GM18502 (cell line): ENCODE measurements around the gene ELP2.
"Not testable (repeated sequence)": the region's sequence is repeated elsewhere in the genome, so short reads cannot be mapped to it uniquely, and the experiment has no call there.

ENCODE experiments used
- ATAC-seq: cut with Tn5 transposase; IDR thresholded peaks from one replicate; pipeline ENCODE4 v1.9.1; 2021; ENCODE audit warnings: mild to moderate bottlenecking; ENCODE audit not compliant: unreplicated experiment, poor library complexity

Gene ELP2

DNA sequence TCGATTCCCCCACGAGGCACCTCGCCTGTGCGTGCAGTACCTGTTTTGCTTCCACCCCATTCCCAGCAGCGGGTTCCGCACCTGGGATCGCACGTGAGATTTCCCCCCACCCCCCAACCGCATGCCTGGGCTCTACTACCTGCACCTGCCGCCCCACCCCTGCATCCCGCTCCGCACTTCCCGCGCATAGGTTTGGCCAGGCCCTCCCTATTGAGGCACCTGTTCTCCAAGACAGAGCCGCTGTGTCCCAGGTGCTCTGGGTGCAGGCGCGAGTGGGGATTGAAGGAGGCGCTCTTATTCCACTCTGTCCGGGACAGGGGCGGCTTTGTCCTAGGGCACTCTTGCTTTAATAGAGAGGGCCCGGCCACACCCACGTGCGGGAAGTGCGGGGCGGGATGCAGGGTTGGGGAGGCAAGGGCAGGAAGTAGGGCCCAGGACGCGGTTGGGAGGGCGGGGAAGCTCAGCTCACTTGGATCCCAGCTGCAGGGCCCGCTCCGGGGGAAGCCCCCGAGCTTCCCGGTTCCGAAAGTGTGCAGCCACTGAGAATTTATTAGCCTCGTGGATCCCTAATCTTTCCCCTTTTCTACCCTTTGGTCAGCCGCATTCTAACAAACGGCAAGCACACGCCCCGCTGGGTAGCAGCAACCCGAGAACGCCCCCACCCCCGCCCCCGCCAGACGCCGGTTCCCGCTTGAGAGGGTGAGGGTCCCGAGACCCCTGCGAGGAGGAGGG, 56.9 kb downstream of the ELP2 start:
- ATAC-seq, result no peak

DNA sequence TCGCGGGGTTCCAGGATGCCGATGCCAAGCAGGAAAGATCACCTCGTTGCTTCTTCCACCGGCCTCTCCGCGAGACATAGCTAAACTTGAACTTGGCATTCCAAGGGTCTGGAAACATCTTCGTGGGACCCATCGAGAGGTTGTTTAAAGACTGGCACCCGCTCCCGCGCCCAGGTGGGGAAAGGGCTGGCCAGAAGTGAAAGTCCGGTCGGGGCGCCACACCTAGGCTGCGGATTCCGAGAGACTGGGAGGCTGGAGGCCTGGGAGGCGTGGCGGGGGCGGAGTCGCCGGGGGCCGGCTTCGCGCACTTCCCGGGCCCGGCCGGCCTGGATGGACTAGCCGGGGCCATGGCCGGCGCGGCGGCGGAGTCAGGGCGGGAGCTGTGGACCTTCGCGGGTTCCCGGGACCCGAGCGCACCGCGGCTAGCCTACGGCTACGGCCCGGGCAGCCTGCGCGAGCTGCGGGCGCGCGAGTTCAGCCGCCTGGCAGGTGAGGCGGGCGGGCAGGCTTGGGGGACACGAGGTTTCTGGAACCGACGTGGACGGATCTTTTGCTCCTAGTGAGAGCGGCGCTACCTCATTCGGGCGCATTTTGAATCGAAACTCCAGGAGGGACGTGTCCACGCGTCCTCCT, 57.6 kb downstream of the ELP2 start, which contains the start of gene MOCOS:
Gene MOCOS, plus strand, starts transcription at position 305 of the 633 bp plus-strand sequence. Its CDS starts 43 bp downstream, at position 348.
- peak; percentile 86 for ATAC-seq

DNA sequence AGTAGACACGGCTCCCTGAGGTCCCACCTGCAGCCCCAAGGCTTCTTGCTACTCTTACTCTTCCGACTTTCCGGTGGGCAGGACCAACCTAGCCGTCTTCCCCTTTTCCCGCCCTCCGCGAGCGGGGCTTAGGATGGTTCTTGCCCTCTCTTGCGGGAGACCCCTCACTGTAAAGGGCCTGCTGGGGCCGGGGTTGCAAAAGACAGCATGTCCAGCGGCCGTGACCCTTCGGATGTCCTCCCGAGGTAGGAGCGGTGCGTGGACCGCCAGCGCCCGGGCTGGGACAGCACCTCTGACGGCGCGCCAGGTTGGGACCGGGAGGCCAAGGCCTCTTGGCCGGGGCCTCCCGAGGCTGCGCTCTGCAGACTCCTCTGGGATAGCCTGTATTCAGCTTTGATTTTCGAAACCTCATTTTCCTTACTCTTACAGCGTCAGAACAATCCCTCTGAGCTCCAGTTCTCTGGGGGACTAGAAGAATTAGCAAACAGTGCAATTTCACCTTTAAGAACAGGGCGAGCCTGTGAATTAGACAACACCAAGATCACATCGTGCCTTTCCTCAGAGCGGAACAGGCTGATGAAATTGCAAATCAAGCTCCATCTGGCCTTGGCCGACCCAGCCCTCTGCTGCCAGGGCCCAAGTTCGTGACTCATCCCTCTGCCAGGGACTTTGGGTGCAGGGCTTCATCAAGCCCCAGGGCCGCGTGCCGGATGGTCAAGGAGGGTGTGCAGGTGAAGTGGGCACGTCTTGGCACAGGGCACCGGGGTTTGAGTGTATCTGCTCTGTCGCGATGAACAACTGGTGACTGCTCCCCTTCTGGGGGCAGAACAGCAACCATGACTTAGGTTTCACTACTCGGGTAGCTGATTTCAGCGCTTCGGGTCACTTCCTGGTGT, 58.4 kb downstream of the ELP2 start:
- ATAC-seq, result no peak

DNA sequence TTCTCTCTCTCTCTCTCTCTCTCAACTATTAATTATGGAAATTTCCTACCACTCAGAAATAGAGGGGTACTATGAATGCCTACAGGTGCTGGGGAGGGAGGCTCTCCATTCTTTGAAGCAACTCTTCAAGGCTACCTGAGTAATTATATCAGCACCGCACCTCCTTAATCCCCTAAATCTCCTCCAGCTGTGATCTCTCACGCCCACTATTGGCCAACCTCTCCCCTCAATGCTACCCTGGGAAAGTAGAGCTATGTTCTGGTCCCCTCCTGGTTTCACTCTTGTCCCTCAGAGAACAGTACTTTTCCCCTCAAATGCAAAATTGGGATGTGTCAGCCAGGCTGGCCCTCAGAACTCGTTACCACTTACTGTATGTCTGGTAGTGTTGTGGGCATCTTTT, 59.2 kb downstream of the ELP2 start:
- ATAC-seq, result no peak

DNA sequence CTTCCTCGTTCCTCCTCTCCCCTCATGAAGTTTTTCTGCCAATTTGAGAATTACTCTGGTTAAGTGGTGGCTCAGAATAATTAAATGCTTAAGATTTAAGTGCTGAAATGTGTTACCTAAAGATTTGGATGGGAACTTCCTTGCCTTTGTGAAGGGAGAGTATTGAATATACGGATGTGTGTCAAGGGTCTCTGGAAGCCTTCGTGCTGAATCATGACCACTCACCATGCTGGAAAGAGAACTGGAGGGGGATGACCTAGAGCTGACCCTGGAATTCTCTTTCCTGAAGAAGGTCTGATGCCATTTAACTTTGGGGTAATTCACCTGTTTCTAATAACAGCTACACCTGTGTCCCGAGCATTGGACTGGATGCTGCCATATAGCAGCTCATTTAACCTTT, 59.8 kb downstream of the ELP2 start:
- no peak for ATAC-seq

DNA sequence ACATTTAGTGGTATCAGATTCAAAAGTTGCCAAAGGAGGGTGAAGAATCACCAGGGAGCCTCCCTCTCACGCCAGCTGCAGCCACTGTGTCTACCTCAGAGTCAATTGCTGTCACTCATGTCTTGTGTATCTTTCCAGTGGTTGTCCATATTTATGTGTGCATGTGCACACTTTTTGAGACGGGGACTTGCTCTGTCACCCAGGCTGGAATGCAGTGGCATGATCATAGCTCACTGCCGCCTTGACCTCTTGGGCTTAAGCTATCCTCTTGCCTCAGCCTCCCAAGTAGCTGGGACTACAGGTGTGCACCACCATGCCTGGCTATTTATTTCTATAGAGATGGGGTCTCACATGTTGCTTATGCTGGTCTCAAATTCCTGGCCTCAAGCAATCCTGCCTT, 61.6 kb downstream of the ELP2 start:
- no peak for ATAC-seq

DNA sequence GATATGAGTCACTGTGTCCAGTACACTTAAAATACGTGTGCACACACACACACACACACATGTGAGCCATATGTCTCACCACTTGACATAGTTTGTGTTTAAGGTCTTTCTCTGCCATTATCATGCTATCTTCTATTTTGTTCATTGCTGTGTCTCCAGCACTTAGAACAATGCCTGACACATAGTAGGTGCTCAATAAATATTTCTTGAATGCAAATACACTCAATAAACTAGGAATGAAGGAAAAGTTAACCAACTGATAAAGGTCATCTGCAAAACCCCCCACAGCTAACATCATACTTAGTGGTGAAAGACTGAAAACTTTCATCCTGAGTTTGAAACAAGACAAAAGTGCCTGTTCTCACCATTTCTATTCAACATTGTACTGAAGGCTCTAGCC, 62.0 kb downstream of the ELP2 start:
- no peak for ATAC-seq

DNA sequence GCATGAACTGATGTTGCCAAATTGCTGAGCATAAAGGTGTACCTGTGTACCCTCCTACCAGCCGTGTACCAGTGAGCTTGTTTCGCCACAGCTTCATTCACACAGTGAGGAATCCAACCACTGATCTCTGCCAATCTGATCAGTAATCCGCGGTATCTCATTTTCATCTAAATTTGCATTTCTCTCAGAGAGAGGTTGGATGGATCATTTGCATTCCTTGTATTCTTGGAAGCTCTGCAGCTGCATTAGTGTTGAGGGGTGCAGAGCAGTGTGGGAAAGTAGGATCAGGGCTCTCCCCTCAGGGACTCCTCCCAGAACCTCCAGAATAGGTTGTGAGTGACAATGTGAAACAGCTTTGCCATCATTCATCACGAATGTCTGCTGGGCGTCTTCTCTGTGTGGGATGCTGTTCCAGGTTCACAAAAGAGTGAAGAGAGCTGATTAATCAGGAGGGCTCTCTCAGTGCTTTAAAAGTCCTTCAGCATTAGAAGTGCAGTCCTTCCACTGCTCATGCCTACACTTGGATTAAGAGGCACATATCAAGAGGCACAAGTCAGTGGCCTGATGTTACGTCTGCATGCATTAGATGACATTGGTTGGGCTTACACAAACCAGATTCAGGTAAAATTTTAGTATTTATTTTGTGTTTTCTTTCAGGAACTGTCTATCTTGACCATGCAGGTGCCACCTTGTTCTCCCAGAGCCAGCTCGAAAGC, 65.1 kb downstream of the ELP2 start:
- no peak for ATAC-seq

DNA sequence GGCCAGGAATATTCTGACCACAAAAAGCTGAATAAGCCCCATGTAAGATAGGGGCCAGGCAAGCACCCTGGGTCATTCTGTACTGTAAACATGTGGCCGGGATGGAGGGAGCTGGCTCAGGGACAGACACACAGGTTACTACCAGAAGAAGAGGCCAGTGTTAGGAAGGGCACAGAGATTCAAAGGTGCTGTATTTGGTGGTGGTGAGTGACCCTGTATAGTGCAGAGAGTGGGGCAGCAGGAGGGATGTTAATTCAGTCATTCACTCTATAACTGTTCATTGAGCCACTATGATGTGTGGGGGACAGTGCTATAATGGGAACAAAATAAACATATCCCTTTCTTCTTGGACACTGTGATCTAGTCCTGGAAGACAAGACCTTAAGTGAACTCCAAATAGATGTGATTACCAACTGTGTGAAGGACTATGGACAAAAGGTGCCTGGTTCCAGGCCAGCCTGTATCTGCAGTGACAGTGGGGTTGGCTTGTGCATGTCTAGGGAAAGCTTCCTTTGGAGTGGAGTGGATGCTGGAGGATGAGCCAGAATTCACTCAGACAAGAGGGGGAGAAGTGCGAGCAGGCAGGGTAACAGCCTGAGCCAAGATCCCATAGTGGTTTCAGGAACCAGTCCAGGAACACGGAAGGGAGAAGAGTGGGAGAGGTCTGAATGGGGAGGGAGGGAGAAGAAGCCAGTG, 65.9 kb downstream of the ELP2 start:
- no peak for ATAC-seq

DNA sequence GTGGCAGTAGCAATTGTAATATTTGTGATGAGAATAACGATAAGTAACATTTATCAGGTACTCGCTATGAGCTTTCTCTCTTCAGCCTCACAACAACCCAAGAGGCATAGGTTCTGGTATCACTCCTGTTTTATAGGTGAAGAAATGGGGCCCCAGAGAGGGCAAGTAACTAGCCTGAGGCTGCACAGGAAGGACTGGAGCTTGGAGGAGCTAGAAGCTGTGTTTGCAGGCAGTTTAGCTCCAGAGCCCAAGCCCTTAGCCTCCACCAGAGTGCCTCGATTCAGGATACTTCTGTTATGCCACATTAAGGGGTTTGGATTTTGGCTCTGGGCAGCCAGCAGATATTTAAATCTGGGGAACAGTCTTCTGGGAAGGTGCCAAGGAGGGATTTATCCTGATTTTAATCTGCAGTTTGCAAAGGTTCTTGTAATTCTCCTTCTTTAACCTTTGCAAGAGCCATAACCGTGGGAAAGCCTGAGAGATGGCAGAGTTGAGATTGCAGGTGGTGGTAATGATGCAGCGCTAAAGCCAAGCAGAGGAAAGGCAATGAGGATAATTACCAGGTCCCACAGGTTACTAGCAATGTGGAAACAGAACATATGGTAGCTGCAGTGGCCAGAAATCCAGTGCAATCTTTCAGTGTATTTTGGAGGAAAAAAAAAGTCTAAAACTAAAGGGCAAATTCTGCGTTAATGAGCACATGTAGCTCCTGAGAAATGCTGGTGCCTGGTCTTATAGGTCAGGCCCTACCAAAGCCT, 66.7 kb downstream of the ELP2 start:
- ATAC-seq, result no peak

DNA sequence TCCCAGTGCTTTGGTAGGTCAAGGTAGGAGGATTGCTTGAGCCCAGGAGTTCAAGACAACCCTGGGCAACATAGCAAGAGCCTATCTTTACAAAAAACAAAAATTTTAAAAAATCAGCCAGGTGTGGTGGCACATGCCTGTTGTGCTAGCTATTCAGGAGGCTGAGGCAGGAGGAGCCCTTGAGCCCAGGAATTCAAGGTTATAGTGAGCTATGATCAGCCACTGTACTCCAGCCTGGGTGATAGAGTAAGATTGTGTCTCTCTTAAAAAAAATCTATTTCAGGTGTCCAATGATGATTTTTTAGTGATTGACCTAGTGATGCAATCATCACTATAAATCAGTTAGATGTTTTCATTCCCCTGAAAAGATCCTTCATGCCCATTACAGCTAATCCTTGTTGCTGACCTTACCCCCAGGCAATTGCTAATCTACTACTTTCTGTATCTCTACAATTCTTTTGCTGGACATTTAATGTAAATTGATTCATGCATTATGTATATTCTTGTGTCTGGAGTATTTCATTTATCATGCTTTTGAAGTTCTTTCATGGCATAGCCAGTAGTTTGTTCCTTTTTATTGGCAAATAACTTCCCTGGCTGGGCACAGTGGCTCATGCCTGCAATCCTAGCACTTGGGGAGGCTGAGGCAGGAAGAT, 67.9 kb downstream of the ELP2 start:
- no peak for ATAC-seq

DNA sequence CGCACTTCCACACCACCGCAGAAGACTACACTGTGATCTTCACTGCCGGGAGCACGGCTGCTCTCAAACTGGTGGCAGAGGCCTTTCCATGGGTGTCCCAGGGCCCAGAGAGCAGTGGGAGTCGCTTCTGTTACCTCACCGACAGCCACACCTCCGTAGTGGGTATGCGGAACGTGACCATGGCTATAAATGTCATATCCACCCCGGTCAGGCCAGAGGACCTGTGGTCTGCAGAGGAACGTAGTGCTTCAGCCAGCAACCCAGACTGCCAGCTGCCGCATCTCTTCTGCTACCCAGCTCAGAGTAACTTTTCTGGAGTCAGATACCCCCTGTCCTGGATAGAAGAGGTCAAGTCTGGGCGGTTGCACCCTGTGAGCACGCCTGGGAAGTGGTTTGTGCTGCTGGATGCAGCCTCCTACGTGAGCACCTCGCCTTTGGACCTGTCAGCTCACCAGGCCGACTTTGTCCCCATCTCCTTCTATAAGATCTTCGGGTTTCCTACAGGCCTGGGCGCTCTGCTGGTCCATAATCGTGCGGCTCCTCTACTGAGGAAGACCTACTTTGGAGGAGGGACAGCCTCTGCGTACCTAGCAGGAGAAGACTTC, 70.1 kb downstream of the ELP2 start:
- no peak for ATAC-seq

DNA sequence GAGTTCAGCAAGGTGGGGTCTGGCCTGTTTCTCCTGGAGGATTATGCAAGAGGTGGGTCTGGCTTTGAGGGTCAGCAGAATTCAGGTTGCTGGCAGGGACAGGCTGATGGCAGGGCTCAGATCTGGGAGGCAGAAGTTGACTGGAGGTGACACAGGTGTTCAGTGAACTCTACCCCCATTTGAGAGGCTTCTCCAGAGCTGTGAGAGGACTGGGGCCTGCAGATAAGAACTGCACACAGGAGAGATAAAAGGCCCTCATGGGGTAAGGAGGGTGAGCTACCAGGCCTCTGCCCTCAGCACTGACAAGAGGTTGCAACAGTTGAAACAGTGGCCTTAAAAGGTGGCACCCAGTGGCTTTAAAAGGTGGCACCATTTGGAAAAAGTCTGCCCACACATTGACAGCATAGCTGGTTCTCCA, 70.7 kb downstream of the ELP2 start:
- no peak for ATAC-seq

DNA sequence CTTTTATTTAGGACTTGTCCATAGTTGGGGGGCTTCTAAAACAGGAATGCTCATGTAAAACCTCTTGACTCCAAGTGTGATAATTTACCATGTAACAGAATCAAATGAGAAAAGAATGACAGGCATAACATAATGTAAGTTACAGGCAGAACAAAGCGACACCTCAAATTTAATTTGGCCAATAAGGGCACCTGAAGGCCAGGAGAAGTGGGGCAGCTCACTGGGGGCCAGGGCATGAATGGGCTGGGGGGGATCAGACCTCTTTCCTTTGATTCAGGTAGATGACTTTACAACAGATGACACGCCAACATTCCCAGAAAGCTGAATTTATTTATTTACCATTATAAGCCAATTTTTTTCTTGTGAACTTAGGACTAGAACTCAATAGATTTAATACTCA, 72.1 kb downstream of the ELP2 start:
- ATAC-seq, result no peak

DNA sequence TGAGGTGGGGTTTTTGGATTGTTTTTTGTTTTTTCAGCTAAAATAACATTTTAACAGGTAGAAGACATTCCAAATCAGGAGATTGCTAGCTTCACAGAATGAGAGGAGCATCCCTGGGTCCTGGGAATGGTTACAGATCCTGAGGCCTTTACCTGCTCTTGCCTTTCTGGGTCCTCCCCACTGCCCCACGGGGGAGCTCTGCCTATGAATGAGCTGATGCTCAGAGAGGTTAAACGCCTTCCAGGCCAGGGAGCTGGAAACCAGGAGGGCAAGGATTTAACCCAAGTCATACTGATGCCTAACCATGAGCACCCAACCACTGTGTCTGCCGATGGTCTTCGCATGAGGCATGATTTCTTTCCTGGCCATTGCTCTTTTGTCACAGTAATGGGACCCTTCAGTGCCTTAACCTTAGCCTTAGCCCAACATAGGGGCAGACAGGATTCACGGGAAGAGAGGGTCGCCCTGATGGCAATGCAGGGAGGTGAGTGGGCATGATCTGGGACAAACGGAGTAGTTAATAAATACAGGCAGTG, 73.7 kb downstream of the ELP2 start:
- no peak for ATAC-seq

DNA sequence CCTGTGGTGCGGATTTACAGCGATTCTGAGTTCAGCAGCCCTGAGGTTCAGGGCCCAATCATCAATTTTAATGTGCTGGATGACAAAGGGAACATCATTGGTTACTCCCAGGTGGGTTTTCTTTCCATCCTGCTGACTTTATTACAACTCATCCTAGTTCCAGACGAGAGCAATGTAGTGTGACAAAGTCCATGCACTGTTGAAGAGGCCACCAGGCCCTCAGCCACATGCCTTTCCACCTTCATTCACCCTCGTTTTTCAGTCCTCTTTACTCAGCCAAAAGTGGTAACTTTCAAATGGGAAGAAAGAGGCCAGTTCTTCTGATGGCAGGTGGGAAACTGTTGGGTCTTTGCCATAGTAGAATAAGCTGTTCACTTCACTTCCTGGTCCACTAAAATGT, 75.5 kb downstream of the ELP2 start:
- ATAC-seq, result no peak

DNA sequence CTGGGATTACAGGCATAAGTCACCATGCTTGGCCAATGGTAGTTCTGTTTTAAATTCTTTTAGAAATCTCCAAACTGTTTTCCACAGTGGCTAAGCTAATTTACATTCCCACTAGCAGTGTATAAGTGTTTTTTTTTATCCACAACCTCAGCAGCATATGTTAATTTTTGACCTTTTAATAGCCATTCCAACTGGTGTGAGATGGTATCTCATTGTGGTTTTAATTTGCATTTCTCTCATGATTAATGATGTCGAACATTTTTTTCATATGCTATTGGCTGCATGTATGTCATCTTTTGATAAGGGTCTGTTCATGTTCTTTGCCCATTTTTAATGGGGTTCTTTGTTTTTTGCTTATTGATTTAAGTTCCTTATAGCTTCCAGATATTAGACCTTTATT, 77.6 kb downstream of the ELP2 start:
- no peak for ATAC-seq

DNA sequence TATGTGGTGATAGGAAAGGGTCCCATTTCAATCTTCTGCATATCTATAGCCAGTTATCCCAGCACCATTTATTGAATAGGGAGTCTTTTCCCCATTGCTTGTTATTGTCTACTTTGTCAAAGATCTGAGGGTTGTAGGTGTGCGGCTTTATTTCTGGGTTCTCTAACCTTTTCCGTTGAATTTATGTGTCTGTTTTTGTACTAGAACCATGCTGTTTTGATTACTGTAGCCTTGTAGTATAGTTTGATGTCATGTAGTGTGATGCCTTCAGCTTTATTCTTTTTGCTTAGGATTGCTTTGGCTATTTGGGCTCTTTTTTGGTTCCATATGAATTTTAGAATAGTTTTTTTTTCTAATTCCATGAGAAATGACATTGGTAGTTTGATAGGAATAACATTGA, 78.3 kb downstream of the ELP2 start:
- not testable (repeated sequence) for ATAC-seq
